Stomach (tissue), 9 donors: ENCODE results near the gene RNF43. TPM values are rescaled to one million over a fixed set of nuclear protein-coding genes. Genes with fewer than 3 reads are reported as not detected.

Experiments
- DNase-seq, 2 donors: peaks; one replicate each; pipeline versions ENCODE4 v3.0.0 to v3.0.0-alpha.2; 2013 to 2019
- H3K27ac ChIP-seq, 5 donors: fragments of 200-600 bp in 4 of 5; sonication (generic) in 4 of 5; one replicate each; pipeline ENCODE4 v1.5.1; 2013 to 2019; ENCODE audit warnings: mild to moderate bottlenecking in 1 of 5, moderate library complexity in 1 of 5
- H3K27me3 ChIP-seq, 3 donors: fragments of 200-600 bp; sonication (generic); one replicate each; pipeline ENCODE4 v1.5.1; 2017 to 2019; ENCODE audit warnings: mixed run types in 1 of 3
- H3K36me3 ChIP-seq, 4 donors: fragments of 200-600 bp; sonication (generic); 1 replicate in 3 of 4; 2 replicates in 1 of 4; pipeline ENCODE4 v1.5.1; 2016 to 2019
- H3K4me1 ChIP-seq, 4 donors: fragments of 200-600 bp; sonication (generic); one replicate each; pipeline ENCODE4 v1.5.1; 2016 to 2019
- H3K4me3 ChIP-seq, 4 donors: fragments of 200-600 bp; sonication (generic) in 3 of 4; one replicate each; pipeline ENCODE4 v1.5.1; 2016 to 2019; ENCODE audit warnings: mild to moderate bottlenecking in 1 of 4
- H3K9me3 ChIP-seq, 4 donors: fragments of 200-600 bp; sonication (generic); one replicate each; pipeline ENCODE4 v1.5.1; 2016 to 2019
- EP300 ChIP-seq: sonication (generic); formaldehyde crosslinking; IDR thresholded peaks from one replicate; pipeline ENCODE4 v1.6.1; 2017; ENCODE audit warnings: antibody characterized with exemption
- POLR2A ChIP-seq, 4 donors: fragments of 450-650 bp; IDR thresholded peaks; one replicate each; pipeline ENCODE4 v1.6.1; 2016; ENCODE audit warnings: antibody characterized with exemption in 4 of 4, control low read depth in 2 of 4, mild to moderate bottlenecking in 1 of 4, moderate library complexity in 1 of 4
- POLR2AphosphoS5 ChIP-seq, 3 donors: sonication (generic); formaldehyde crosslinking; IDR thresholded peaks; one replicate each; pipeline ENCODE4 v1.6.1; 2016; ENCODE audit warnings: antibody characterized with exemption in 3 of 3
- WGBS, 5 donors: extraction: QIAGEN DNeasy Blood & Tissue Kit in 3 of 5; methylation state at CpG; one replicate each; pipeline versions ENCODE4 v1.1.5 to v1.1.7; 2013 to 2018; 5-methylcytosine and 5-hydroxymethylcytosine counted together
- intact Hi-C: fragments of 100-400 bp; cut with DNase I; formaldehyde crosslinking; loops from one replicate; pipeline ENCODE4 v1.15.1; 2023; ENCODE audit warnings: low total_unique reads
- polyA plus RNA-seq, 3 donors: library from polyadenylated mRNA; stranded (reverse); fragments of 200-250 nt; gene quantifications; one replicate each; pipeline ENCODE4 v1.2.3, GENCODE V29; 2013
- total RNA-seq, 5 donors: library from RNA; depleted of rRNA; stranded (reverse); fragments of >200 nt; gene quantifications; one replicate each; pipeline versions ENCODE4 v1.1.0 to v1.2.3, GENCODE V29; 2014 to 2016
- TF ChIP-seq, protein P1 (sequence below), 7 experiments: fragments of 450-650 bp in 4 of 7; fragments of 200-600 bp in 3 of 7; sonication (generic) in 3 of 7; IDR thresholded peaks; one replicate each; pipeline ENCODE4 v1.5.1; 2016 to 2019; ENCODE audit warnings: antibody characterized with exemption in 7 of 7, control low read depth in 2 of 7, mild to moderate bottlenecking in 1 of 7
- donor health status: healthy with polysubstance abuse.
- donor health status: Bipolar disorder and iron deficiency.
- donor health status: healthy.

RNF43 gene
- total and polyA plus RNA-seq, 8 donors = 0.92 to 269 (median 6.6) TPM

DNA sequence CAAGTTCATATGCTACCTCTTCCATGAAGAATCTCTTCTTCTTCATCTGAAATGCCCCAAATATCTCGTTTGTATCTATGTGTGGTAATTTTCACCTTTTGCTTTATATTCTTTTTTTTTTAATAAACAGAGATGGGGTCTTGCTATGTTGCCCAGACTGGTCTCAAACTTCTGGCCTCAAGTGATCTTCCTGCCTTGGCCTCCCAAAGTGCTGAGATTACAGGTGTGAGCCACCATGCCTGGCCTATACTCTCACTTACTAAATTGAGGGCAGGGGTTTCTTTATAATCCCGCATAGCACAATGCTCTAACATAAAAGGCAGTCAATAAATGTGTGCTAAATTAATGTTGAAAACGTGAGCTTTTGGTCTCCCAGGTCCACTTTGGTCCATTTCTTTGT is 30.6 kb downstream of the RNF43 start:
- no peaks in the 10 kb centered on the region for H3K36me3 ChIP-seq
- no peaks in the 10 kb centered on the region for H3K9me3 ChIP-seq
- TF ChIP-seq POLR2A (IDR thresholded peaks at IDR 0.05) = no peak
- no peak for TF ChIP-seq POLR2AphosphoS5 (IDR thresholded peaks at IDR 0.05)
- DNase-seq = no peak
- intact Hi-C loops = no loop called here
- H3K27me3 ChIP-seq = no peaks in the 10 kb centered on the region
- H3K4me3 ChIP-seq = no peak overlapping the region
- WGBS, 5 donors = 81 to 86% (median 83%) methylated on average over 3 of the region's 3 CpGs
- peaks cover 15 to 59% (median 39%) of the 10 kb centered on the region in 4 donors for H3K4me1 ChIP-seq
- peak overlapping the region in 1 of 5 donors; percentile 6 for H3K27ac ChIP-seq

DNA sequence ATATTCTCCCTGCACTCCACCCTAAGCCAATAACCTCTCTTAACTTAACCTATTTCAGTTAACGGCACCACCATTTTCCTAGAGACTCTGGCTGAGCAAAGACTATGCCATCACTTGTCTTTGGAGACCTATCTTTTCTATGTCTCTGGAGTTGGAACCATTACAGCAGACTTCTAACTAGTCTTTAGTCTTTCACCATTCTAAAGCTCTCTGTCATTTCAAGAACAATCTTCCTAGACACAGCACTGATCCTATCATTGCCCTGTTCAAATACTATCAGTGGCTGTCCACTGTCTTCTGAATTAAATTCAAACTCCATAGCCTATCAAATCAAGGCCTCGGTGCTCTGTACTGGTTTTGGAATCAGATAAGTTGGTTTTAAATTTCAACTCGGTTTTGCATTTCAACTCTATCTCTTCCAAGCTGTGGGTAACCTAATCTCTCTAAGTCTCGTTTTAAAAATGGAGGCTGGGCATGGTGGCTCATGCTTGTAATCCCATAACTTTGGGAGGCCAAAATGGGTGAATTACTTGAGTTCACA is 31.9 kb downstream of the RNF43 start:
- Histone ChIP-seq H3K4me3 (no peak overlapping the region), H3K27ac (no peak overlapping the region), H3K27me3 (no peaks in the 10 kb centered on the region), H3K36me3 (no peaks in the 10 kb centered on the region), H3K4me1 (peaks cover 28 to 60% (median 44%) of the 10 kb centered on the region in 4 donors), H3K9me3 (no peaks in the 10 kb centered on the region)
- no peak for DNase-seq
- WGBS, 5 donors = 36 to 60% (median 44%) methylated on average over 4 of the region's 4 CpGs
- TF ChIP-seq EP300 (no peak), POLR2A (IDR thresholded peaks at IDR 0.05) (no peak), POLR2AphosphoS5 (IDR thresholded peaks at IDR 0.05) (no peak)
- TF ChIP-seq, protein P1, sequence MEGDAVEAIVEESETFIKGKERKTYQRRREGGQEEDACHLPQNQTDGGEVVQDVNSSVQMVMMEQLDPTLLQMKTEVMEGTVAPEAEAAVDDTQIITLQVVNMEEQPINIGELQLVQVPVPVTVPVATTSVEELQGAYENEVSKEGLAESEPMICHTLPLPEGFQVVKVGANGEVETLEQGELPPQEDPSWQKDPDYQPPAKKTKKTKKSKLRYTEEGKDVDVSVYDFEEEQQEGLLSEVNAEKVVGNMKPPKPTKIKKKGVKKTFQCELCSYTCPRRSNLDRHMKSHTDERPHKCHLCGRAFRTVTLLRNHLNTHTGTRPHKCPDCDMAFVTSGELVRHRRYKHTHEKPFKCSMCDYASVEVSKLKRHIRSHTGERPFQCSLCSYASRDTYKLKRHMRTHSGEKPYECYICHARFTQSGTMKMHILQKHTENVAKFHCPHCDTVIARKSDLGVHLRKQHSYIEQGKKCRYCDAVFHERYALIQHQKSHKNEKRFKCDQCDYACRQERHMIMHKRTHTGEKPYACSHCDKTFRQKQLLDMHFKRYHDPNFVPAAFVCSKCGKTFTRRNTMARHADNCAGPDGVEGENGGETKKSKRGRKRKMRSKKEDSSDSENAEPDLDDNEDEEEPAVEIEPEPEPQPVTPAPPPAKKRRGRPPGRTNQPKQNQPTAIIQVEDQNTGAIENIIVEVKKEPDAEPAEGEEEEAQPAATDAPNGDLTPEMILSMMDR (IDR thresholded peaks at IDR 0.05) = no peak
- intact Hi-C loops = no loop called here

DNA sequence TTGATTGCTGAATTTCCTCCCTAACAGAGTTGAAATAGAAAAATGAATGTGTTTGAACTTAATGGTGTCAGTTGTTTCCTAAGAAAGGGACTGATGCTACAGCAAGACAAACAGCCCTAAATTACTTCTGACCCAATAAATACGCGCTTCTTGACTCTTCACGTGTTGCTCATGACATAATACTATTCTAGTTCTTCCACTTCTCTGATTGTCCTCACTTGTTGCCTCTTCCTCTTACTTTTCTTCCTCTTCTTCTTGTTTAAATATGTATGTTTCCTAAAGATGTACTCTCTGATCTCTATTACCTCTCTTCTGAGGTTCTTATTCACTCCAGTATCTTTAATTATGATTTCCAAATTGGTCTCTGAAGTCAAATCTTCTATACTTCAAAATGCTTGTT is 32.4 kb downstream of the RNF43 start:
- TF ChIP-seq POLR2AphosphoS5 (IDR thresholded peaks at IDR 0.05) (no peak), POLR2A (IDR thresholded peaks at IDR 0.05) (no peak), EP300 (no peak)
- TF ChIP-seq, protein P1 (IDR thresholded peaks at IDR 0.05) = no peak
- Histone ChIP-seq H3K4me1 (peaks cover 29 to 61% (median 44%) of the 10 kb centered on the region in 4 donors), H3K27ac (no peak overlapping the region), H3K4me3 (no peak overlapping the region), H3K27me3 (no peaks in the 10 kb centered on the region), H3K36me3 (no peaks in the 10 kb centered on the region), H3K9me3 (no peaks in the 10 kb centered on the region)
- intact Hi-C loops = no loop called here
- 68 to 82% (median 73%) methylated on average over 3 of the region's 3 CpGs for WGBS, 5 donors
- DNase-seq = no peak

DNA sequence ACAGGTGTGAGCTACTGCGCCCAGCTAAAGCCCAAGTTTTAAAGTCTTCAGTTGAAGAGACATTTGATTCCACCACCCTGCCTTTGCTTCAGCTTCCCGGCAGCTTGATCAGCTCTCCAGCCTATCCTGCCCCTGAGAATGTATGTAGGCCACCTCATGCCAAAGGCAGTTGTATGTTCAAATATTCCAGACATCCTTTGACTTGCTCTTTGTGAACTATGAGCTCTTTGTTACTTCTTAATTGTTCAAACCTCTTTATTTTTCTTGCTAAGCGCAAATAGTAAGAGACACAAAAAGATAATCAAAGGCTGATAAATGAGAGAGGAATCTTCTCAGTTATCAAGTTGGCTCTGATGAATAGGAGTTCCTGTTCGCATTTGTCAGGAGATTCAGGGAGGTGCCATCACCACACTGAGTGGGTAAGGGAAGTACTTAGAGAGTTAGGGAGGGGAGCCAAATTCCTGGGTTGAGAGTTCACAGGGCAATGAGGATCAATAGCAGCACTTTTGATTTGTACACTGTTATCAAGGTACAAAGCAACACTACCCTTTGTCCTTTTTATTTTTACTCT is 33.4 kb downstream of the RNF43 start:
- TF ChIP-seq, protein P1 (IDR thresholded peaks at IDR 0.05) = no peak
- TF ChIP-seq EP300 = no peak
- no peak for TF ChIP-seq POLR2A (IDR thresholded peaks at IDR 0.05)
- TF ChIP-seq POLR2AphosphoS5 (IDR thresholded peaks at IDR 0.05) = no peak
- DNase-seq = no peak
- H3K27ac ChIP-seq = peak overlapping the region in 1 of 5 donors; percentile 69
- intact Hi-C loops = no loop called here
- H3K4me3 ChIP-seq = no peak overlapping the region
- H3K4me1 ChIP-seq = peaks cover 29 to 56% (median 41%) of the 10 kb centered on the region in 4 donors
- H3K27me3 ChIP-seq = no peaks in the 10 kb centered on the region
- WGBS, 5 donors = 58 to 78% (median 66%) methylated on average over 4 of the region's 4 CpGs
- H3K9me3 ChIP-seq = no peaks in the 10 kb centered on the region
- no peaks in the 10 kb centered on the region for H3K36me3 ChIP-seq

DNA sequence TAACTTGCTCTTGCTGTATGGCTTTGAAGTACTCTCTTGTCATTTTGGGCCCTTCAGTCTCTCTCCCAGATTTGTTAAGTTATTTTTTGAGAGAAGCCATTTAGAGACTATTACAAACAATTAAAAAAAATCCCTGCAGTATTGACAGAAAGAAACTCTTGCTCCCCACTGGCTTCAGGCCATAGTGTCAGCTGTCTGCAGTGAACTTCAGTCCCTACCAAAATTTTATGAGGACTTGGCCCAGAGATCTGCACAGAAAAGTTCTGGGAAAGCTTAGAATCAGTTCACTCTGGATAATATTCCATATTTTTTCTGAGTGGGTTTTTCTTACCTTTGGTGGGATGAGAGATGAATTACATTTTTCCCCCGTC is 34.5 kb downstream of the RNF43 start:
- peak overlapping the region in 1 of 5 donors; percentile 69 for H3K27ac ChIP-seq
- TF ChIP-seq POLR2A (IDR thresholded peaks at IDR 0.05) (no peak), POLR2AphosphoS5 (IDR thresholded peaks at IDR 0.05) (no peak), EP300 (no peak)
- TF ChIP-seq, protein P1 (IDR thresholded peaks at IDR 0.05) = no peak
- intact Hi-C loops = no loop called here
- H3K27me3 ChIP-seq = no peaks in the 10 kb centered on the region
- no peak for DNase-seq
- H3K9me3 ChIP-seq = no peaks in the 10 kb centered on the region
- H3K4me3 ChIP-seq = no peak overlapping the region
- H3K4me1 ChIP-seq = peaks cover 25 to 45% (median 36%) of the 10 kb centered on the region in 4 donors
- 85 to 97% (median 88%) methylated on average over 1 of the region's 1 CpG for WGBS, 5 donors
- H3K36me3 ChIP-seq = no peaks in the 10 kb centered on the region
